ENCODE measurements around the gene NOMO2.
"Not testable (repeated sequence)": the region's sequence is repeated elsewhere in the genome, so short reads cannot be mapped to it uniquely, and the experiment has no call there.

DNA sequence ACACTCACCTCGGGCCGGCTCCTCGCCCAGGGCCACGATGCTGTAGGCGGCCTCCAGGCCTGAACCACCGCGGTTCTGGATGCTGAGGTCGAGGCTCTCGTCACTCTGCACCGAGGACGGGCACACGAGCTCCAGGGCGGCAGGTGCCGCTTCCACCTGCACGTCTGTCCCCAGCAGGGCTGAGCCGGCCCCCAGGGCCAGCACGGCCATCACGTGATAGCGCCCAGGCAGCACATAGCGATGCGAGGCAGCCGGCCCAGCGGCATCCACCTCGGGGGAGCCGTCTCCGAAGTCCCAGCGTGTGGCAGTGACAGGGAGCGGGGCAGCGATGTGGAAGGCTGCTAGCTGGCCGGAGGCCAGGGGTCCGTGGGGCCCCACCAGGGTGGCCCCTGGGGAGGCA, 167.5 kb downstream of the NOMO2 start:
- not testable (repeated sequence) for TF ChIP-seq SUZ12 (IDR thresholded peaks at IDR 0.05; ENCODE audit: extremely low read depth, insufficient read depth, insufficient read length); YY1 (IDR thresholded peaks at IDR 0.05; ENCODE audit: insufficient read depth, insufficient read length); ZNF274 (IDR thresholded peaks at IDR 0.05; ENCODE audit: low read depth, low read length)
